D341Med (cell line): ENCODE data around the gene C4orf36.
A peak's percentile ranks its signal among the peaks of the same experiment; 100 is the strongest.
"Not testable (repeated sequence)": the region's sequence is repeated elsewhere in the genome, so short reads cannot be mapped to it uniquely, and the experiment has no call there.

Experiments
- DNase-seq: peaks from one replicate; pipeline ENCODE4 v3.0.0; 2012; ENCODE audit warnings: low spot score

C4orf36 gene

DNA sequence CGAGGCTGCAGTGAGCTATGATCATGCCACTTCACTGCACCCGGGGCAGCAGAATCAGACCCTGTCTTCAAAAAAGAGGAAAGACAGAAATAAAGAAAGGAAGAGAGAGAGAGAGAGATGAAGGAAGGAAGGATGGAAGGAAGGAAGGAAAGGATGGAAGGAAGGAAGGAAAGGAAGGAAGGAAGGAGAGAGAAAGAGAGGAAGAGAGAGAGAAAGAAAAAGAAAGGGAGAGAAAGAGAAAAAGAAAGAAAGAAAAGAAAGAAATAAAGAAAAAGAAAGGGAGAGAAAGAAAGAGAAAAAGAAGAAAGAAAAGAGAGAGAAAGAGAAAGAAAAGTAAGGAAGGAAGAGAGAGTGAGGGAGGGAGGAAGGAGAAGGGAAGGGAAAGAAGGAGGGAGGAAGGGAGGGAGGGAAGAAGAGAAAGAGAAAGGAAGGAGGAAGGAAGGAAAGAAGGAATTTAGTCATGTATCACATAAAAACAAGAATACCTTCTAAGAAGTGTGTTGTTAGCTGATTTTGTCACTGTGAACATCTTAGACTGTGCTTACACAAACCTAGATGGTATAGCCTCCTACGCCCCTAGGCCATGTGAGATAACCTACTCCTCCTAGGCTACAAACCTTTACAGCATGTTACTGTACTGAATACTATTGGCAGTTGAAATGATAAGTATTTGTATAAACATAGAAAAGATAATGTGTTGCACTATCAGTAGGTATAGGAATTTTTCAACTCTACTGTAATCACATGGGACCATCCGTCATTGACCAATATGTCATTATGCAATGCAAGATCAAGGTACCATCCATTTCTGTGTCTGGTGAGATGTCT, 25.2 kb upstream of the C4orf36 start:
- DNase-seq, result no peak

DNA sequence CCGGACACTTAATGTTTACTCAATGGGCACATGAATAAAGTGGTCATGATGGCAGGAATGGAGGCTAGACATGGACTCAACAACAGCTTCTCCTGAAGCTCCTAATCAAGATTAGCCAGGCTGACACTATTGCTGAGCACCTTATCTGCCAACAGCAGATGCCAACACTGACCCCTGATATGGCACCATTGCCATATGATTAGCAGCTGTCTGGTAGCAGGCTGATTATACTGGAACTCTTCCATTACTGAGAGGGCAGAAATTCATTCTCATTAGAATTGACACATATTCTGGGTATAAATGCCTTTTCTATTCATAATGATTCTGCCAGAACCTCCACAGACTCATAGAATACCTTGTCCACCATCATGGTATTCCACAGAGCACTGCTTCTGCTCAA, 24.2 kb upstream of the C4orf36 start:
- no peak for DNase-seq

DNA sequence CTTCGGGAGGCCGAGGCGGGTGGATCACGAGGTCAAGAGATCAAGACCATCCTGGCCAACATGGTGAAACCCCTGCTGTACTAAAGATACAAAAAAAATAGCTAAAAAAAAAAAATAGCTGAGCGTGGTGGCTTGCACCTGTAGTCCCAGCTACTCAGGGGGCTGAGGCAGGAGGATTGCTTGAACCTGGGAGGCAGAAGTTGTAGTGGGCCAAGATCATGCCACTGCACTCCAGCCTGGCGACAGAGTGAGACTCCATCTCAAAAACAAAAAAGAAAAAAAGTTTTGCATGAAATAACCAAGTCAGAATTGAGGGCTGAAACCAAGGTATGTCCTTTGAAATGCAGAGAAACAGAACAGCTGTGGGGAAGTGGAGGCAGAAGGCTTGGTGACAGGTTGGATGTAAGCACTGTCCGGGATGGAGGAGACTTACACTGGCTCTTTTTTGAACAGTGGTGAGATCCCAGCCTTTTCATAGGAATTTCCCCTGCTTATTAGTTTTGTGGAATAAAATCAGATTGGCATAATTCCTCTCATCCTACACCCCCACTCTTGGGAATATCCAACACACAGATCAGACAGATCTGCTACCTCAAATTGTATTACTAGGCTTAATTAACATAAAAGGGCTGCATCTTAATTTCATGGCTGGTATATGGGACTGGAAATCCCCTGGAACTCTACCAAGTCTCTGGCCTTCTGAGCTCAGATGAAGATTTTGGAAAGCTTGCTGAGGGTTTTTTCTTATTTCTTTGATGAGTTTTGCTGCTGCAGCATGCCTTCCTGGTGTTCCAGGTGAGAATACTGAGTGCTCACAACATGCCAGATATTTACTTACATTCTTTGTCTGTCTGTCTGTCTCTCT, 18.8 kb upstream of the C4orf36 start:
- peak; percentile 39 for DNase-seq

GRCh38 chr4:86910369-86910768, 18.1 kb upstream of the C4orf36 start:
- no peak for DNase-seq

- no peak for DNase-seq
Measured at GRCh38 chr4:86909546-86910295, 17.5 kb upstream of the C4orf36 start.

GRCh38 chr4:86908251-86908657, 16.0 kb upstream of the C4orf36 start:
- DNase-seq, result no peak

- DNase-seq, result no peak
Measured at GRCh38 chr4:86901864-86902263, 9.6 kb upstream of the C4orf36 start.

DNA sequence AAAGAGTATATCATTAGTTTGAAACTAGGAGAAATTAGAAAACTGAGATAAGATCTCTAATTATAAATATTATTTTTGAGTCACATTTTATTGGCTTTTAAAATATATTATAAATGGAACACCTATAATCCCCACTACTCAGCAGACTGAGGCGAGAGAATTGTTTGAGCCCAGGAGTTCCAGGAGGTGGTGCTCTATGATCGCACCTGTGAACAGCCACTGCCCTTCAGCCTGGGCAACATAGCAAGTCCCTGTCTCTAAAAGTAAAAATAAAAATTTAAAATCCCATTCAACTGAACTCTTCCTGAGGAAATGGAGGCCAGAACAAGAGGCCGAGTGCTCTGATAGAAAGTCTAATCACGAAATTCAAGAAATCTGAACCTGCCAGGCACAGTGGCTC, 6.3 kb upstream of the C4orf36 start:
- no peak for DNase-seq

GRCh38 chr4:86896596-86896995, 4.4 kb upstream of the C4orf36 start:
- DNase-seq, result no peak

DNA sequence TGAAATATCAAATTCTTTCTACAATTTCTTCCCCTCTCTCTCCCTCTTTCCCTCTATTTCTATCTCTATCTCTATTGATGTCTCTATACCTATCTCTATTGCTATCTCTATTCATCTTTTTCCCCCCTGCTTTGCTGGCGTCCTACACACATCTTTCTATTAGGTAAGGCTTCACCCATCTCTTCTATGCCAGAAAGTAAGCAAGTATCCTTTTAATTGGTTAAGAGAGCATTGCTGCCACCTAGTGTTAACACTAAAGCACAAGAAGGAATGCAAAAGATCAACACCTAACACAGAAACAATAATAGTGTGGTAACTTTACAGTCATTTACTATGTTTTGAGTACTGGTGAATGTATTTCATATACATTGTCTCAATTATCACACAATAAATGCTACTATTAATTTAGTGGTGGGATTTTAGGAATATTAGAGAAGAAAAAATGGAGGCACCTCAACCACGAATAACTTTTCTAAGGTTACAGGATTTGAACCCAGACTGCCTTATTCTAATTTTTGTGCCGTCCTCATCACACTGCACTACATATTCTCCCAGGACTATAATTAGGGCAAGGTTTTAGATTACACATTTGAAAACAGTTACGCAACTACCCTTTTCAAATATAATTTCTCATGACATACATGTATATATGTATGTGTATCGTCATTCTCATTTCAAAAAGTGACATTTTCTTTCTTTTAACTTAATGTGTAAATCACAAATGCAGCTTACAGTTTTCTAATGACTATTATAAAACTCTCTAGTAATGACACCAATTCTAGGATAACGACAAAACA, 3.7 kb upstream of the C4orf36 start:
- peak; percentile 40 for DNase-seq

GRCh38 chr4:86894455-86894854, 2.2 kb upstream of the C4orf36 start:
- DNase-seq, result no peak

GRCh38 chr4:86893136-86893535, 914 bp upstream of the C4orf36 start:
- DNase-seq, result no peak

GRCh38 chr4:86892636-86892960, 376 bp upstream of the C4orf36 start:
- DNase-seq, result no peak

- DNase-seq, result no peak
Measured at GRCh38 chr4:86890790-86891189, 1.4 kb downstream of the C4orf36 start.

DNA sequence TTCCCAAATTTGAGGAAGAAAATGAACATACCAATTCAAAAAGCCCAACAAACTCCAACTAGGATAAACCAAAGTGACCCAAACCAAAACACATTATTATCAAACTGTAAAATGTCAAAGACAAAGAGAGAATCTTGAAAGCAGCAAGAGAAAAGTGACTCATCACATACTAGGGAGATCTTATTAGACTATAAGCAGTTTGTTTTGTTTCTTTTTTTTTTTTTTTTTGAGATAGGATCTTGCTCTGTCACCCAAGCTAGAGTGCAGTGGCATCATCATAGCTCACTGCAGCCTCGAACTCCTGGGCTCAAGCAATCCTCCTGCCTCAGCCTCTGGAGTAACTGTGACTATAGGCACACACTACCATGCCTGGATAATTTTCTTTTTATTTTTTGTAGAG, 12.6 kb downstream of the C4orf36 start:
- no peak for DNase-seq

DNA sequence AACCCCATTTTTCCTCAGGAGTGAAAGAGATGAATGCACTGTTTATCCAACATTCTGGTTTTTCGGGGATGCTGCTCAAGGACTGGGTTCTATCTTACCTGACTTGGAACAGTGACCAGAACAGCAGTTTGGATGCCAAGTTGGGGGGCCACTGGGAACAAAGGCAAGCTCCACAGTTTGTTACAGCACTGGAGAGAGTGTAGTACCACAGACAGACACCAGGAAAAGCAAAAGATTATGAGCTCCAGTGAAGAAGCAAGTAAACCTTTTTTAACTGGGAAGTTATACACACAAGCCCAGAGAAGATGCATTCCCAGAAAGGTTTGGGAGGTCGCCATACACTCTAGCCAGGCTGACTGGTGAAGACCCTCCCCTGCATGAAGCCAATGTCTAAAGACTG, 13.6 kb downstream of the C4orf36 start:
- DNase-seq, result no peak

- DNase-seq, result no peak
Measured at GRCh38 chr4:86876894-86877685, 15.1 kb downstream of the C4orf36 start.

DNA sequence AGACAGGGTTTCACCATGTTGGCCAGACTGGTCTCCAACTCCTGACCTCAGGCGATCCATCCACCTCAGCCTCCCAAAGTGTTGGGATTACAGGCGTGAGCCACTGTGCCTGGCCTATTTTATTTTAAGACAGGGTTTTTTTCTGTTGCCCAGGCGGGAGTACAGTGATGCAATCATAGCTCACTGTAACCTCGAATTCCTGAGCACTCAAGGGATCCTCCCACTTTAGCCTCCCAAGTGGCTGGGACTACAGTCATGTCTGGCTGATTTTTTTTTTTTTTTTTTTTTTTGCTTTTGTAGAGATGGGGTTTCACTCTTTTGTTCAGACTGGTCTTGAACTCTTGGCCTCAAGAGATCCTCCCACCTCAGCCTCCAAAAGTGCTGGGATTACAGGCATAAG, 16.8 kb downstream of the C4orf36 start:
- DNase-seq, result not testable (repeated sequence)

DNA sequence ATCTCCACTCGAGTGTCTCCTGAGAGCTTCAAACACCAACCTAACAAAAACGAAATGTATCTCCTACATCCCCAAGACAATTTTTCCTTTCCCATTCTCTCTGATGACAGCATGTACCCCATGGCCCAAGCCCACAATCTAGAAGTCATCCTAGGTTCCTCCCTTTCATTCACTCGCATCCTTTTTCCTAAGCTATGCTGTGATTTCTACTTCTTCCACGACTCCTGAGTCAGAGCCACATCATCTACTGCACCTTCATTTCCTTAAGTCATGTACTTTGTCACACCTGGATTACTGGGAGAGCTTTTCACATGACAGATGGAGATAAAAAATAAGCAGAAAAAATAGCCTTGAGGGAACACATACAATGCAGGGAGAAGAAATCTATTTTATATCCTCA, 20.1 kb downstream of the C4orf36 start:
- no peak for DNase-seq

- DNase-seq, result no peak
Measured at GRCh38 chr4:86870442-86871069, 21.7 kb downstream of the C4orf36 start.
